Cardiac septum (tissue), 1 donor: ENCODE results near the gene ATG2B. TPM values are rescaled to one million over a fixed set of nuclear protein-coding genes. Genes with fewer than 3 reads are reported as not detected.

Experiments used
- DNase-seq: peaks from one replicate; pipeline ENCODE4 v3.0.0-alpha.2; 2020; ENCODE audit warnings: low spot score
- intact Hi-C: fragments of 100-400 bp; cut with DNase I; formaldehyde crosslinking; loops from one replicate; pipeline ENCODE4 v1.14.0; 2022
- total RNA-seq: library from RNA; stranded (reverse); fragmentation: NEBNext Ultra II Directional; extraction: Animal tissue kit (Norgen Biotek cat#: 25700); gene quantifications from one replicate; pipeline ENCODE4 v1.2.1, GENCODE V29; 2021
- donor health status: DM: no; HTN: no; CAD: no.

Gene ATG2B
- total RNA-seq, 1 donor from 2014 or later, result 14.2 TPM

DNA sequence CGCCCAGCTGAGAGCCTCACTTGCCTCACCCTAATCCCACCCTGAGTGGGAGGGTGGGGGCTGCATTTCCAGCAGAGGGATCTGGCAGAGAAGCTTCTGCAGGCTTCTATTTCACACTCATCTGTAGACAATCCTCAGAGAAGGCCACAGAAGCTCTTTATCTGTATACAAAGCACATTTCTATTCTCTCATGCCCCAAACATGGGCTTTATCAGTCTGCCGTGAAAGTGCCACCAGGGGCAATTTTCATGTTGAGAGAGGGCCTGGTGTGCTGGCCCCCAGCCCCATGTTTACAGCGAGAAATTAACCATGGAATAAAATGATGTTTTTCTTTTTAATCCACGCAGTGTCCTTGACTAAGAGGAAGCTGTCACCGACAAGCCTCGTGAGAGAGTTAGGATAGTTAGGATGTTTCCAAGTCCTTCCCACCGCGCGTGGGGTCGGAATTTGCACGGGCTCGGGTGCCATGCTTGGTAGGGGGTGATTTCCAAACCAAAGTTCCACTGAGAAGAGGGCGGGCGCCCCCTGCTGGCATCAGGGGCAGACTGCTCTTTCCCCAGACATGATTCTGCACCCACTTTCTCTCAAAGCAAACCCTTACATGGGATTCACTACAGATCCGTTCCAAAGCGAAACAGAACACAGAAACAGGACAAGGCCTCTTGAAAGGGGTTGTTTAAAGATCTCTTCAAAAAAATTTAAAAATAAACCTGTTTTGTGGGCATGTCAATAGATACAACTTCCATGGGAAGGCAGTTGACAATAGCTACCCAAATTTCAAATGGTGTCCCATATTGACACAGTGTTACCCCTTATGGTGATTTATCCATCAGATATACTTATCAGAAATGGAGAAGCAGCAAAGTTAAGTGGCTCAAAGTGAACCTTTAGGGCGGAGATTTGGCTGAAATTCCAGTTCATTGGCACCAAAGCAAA is 87.7 kb downstream of the ATG2B start:
- intact Hi-C loops, result loop anchor here (2.0 to 10.0 kb wide), 3 partner anchors 175 to 711 kb away; no protein-coding TSS in a partner anchor
- DNase-seq, result no peak

DNA sequence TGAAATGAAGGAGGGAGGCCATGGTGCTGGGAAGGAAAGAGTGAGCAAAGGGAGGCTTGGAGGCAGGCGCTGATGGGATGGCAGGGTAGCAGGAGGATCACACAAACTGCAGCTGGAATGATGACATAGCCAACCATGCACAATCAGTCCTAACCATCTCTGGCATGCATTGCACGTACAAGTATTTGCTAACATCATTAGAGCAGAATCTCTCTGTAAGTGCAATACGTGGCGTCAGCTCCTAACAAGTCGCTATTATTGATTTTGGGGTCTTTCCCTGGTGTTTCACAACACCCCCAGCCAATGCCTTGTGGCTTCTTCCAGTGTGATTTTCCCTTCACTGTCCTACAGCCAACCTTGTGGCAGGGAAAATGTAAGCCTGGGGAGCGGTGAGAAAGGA is 88.6 kb downstream of the ATG2B start:
- DNase-seq, result no peak
- intact Hi-C loops, result loop anchor here (2.0 to 10.0 kb wide), 3 partner anchors 174 to 710 kb away; no protein-coding TSS in a partner anchor

DNA sequence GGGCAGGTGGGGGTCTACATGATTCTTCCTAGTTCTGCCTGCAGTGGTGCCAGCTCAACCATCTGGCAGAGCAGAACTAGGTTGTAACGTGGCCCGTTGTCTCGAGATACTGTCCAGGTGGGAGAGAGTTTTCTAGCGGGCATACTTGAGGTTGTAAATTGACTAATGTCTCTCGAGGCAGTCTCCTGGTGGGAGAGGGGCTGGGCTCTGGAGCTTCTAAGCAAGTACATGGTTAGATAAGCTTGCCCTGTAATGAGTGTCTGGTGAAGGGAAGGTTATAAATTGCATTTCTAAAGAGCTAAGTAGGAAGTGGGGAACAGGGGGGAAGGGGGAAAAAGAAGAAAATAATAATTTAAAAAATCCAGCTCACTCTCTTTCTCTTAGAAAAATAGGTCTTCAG is 89.0 kb downstream of the ATG2B start:
- no peak for DNase-seq
- intact Hi-C loops, result loop anchor here (2.0 to 10.0 kb wide), 3 partner anchors 173 to 709 kb away; no protein-coding TSS in a partner anchor

DNA sequence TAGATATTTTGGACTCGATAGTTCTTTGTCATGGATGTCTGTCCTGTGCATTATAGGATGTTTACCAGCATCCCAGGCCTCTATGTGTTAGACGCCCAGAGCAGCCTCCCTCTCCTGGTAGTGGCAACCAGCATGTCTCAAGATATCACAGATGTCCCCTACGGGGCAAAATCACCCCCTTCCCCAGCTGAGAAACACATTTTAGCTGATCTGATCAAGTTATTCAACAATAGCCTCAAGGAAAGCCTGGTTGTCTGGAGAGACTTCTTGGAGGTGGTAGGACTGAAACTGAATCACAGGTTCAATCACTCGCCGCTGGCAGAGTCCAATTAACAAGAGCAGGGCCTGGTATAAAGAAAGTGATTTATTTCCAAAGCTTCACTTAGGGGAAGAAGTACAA is 89.5 kb downstream of the ATG2B start:
- intact Hi-C loops, result loop anchor here (2.0 to 10.0 kb wide), 3 partner anchors 173 to 709 kb away; no protein-coding TSS in a partner anchor
- DNase-seq, result no peak

DNA sequence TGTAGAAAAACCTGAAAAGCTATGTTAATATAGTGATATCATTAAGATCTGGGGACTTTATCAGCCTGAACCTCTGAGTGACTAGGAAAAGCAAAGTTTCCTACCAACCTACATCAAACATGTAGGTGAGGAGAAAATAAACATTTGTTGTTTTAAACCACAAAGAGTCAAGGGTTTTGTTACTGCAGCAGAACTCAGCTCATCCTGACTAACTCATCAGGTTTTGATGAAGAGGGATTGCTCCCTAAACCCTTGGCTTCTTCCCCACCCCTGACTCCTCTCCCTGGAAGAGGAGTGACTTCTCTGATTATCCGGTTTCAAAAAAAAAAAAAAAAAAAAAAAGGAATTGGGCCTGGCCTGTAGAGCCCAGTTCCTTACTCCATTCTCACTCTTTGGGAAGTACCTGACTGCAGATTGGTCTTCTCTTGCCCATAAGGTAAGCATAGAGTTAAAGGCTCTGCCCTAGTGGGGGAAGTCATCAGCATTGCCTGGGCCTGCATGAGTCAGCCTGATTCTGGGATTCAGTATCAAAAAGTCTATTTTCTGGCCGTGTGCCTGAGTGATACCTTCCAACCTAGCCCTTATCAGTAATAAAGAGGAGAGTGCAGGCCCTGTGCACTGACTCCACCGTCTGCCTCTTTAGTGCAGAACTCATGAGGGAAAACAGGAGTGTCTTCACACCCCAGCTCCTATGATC is 90.2 kb downstream of the ATG2B start:
- no peak for DNase-seq
- intact Hi-C loops, result loop anchor here (10.0 kb wide), 1 partner anchor 708 kb away; no protein-coding TSS in a partner anchor

DNA sequence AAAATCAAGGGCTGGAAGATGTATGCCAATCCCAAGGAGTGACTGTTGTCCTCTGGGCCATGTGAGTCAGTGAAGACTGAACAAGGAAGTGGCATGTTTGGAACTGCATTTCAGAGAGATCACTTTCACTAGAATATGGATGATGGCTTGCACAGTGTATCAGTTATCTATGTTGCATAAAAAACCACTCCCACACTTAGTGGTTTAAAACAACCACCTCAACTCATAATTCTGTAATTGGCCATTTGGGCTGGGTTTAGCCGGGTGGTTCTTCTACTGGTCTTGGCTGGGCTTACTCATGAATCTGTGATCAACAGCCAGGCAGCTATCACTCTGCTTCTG is 91.7 kb downstream of the ATG2B start:
- intact Hi-C loops, result loop anchor here (10.0 kb wide), 1 partner anchor 707 kb away; no protein-coding TSS in a partner anchor
- DNase-seq, result no peak

DNA sequence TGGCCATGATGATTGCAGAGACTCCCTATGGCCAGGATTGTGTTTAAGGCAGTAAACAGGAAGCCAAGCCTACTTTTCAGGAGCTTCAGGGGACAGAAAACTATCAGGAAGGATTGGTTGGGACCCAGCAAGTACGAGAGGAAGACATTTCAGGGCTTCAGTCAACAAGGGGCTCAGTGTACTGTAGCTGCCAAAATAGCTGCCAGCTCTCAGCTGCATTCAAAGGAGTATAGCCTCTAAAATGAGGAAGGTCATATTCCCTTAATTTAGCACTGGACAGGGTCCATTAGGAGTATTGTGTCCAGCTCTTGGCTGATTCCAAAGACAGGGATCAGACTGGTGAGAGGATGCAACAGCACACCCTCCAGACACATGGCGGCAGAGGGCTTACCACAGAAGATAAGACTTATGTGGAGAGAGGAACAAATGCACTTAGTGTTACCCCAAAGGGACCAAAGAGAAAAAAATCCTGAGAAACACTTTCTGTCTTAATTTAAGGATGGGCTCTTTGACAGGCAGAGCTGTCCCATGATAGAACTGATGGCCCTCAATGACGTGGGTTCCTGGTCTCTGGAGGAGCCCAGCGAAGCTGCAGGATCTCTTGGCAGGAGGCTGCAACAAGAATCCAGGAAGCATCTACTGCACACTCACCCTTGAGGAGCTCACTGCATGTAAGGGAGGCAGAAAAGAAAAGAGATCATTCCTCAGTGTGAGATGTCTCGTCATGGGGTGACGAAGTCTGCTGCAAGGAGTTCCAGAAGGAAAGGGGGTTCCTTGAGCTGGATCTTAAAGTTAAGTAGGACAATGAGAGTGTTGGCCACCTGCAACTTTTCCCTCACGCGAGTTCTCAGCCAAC is 92.3 kb downstream of the ATG2B start:
- DNase-seq, result no peak
- intact Hi-C loops, result loop anchor here (10.0 kb wide), 1 partner anchor 706 kb away; no protein-coding TSS in a partner anchor

DNA sequence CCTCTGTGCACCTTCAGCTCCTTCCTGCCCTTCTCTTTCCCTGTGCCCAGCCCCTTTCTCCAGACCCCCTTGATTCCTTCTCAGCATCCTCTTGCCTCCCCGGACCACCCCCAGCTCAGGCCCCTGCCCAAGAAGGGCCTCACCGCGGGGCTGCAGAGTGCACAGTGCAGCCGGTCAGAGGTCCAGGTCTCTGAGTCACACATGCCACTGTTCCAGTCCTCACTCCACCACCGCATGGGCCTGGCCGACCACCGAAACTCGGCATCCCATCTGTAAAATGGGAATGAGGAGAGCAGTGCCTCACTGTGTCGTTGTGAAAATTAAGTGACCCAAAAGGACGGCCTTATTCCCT is 93.8 kb downstream of the ATG2B start:
- intact Hi-C loops, result no loop called here
- no peak for DNase-seq

DNA sequence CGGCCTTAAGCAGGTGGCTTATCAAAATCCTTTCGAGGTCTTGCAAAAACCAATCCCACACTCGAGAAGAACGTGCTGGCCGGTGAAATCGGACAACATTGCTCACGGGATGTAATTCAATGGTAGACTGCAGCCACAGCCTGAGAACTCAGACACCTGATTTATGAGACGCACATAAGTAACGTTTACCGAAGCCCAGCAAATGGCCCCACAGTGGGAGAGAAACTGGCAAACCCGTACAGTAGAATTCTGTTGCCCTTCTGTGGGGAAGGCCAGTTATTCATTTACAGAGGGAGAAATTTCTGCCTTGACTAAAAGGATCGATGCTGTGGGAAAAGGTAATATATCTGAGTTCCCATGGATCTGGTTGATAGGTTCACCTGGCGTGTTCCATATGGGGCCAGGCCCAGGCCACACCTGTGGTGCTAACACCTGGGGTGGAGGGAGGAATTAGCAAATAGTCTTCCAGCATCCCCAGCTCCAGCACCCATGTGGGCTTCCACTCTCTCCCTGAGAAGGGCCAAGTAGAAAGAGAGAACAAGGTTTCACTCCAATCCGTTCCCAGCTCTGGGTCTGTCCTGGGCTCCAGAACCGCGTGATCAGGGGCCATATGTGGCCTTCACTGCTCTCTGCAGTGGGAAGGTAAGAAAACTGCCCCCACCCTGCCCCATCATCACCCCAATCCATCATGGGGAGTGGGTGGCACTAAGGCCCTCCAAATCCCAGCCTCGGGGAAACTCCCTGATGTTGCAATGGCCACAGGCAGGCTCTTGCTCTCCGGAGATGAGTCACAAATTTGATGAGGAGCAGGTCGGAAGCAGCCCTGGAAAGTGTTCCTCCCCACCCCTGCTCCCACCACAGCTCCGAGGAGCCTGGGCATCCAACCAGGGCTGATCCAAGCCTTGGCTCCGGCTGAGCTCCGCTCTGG is 94.4 kb downstream of the ATG2B start:
- DNase-seq, result no peak
- intact Hi-C loops, result no loop called here

DNA sequence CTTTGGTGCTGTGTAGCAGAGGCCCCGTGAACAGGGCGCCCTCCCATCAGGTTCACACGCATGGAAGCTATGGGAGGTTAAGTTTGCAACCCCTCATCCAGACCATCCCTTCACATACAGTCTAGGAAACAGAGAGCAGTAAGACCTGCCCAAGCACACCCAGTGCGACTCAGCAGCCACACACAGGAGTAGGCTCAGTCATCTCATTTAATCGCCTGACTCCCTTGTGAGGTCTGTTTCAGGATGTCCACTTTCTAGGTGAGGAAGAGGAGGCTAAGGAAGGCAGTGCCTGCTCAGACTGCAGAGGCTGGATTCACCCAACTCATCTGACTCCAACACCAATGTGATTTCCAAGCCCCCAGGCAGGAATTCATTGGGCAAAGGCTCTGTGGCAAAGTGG is 95.2 kb downstream of the ATG2B start:
- DNase-seq, result no peak
- intact Hi-C loops, result no loop called here

DNA sequence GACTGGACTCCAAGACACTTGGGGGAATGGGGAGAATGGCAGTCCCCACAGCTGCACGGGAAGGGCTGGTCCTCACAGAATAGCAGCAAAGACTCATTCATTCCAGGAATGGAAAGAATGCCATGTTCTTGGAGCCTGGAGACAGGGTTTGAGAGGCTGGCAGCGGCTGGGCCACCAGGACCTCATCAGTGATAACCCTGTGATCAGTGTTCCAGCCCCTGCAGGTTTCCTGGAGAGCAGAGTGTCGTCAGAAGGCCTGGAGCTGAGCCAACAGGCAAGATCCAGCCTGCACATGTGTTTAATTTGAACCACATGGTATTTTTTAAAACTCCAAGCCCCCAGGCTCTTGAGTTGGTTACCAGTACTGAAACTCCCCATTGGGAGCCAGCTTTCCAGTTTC is 95.8 kb downstream of the ATG2B start:
- intact Hi-C loops, result no loop called here
- no peak for DNase-seq

DNA sequence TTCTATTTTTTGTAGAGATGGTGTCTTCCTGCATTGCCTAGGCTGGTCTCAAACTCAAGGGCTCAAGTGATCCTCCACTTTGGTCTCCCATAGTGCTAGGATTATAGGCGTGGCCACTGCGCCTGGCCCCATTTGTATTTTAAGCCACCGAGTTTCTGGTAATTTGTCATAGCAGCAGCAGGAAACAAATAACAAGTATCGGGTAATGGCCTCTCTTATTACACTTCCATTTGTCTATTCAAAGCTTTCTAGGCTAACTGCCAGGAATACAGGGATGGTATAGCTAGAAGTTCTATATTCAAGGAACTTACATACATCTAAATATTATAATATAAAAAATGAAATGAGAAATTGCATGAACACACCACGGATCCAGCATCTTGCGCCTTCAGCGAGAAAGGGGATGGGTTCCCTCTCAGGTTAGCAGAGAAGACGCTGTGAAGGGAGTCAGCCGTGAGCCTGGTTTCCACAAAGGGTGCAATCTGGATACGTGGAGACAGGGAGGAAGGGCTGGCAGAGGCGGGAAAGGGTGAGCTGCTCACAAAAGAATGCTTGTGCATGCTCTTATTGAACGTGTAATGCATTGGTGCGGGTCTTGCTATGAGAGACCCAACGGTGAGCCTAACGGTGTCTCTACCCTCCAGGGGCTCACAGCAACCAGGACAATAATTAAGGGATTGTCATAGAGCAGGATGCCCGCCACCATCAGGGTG is 97.6 kb downstream of the ATG2B start:
- intact Hi-C loops, result no loop called here
- no peak for DNase-seq

DNA sequence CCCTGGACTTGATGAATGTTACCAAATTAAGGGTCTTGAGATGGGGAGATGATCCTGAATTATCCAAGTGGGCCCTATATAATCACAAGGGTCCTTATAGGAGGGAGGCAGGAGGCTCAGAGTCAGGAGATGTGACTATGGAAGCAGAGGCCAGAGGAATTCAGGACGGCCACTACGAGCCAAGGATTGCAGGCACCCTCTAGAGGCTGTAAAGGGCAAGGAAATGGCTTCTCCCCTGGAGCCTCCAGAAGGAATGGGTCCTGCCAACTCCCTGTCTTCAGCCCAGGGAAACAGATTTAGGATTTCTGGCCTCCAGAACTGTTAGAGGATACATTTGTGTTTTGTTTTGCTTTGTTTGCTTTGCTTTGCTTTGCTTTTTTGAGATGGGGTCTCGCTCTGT is 98.3 kb downstream of the ATG2B start:
- no peak for DNase-seq
- intact Hi-C loops, result no loop called here

DNA sequence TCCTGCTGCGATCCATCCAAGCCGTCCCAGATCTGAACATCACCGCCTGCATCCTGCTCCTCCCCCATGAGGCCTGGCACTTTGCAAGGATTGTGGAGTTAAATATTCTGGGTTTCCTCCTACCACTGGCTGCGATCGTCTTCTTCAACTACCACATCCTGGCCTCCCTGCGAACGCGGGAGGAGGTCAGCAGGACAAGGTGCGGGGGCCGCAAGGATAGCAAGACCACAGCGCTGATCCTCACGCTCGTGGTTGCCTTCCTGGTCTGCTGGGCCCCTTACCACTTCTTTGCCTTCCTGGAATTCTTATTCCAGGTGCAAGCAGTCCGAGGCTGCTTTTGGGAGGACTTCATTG is 99.0 kb downstream of the ATG2B start:
- no peak for DNase-seq
- intact Hi-C loops, result no loop called here

DNA sequence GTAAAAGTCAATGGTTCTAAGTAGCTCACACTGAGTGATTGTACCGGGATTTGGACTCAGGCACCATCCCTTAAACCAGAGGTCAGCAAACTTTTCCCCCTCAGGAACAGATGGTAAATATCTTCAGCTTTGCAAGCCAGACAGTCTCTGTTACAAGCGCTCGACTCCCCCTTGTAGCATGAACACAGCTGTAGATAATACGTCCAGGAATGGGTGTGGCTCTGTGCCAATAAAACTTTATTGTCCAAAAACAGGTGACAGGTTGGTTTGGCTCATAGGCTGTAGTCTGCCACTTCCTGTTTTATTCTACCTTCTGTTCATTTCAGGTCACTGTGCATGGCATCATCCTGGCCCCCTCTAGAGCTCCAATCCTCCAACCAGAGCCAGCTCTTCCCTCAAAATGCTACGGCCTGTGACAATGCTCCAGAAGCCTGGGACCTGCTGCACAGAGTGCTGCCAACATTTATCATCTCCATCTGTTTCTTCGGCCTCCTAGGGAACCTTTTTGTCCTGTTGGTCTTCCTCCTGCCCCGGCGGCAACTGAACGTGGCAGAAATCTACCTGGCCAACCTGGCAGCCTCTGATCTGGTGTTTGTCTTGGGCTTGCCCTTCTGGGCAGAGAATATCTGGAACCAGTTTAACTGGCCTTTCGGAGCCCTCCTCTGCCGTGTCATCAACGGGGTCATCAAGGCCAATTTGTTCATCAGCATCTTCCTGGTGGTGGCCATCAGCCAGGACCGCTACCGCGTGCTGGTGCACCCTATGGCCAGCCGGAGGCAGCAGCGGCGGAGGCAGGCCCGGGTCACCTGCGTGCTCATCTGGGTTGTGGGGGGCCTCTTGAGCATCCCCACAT is 99.6 kb downstream of the ATG2B start:
- DNase-seq, result no peak
- intact Hi-C loops, result no loop called here

DNA sequence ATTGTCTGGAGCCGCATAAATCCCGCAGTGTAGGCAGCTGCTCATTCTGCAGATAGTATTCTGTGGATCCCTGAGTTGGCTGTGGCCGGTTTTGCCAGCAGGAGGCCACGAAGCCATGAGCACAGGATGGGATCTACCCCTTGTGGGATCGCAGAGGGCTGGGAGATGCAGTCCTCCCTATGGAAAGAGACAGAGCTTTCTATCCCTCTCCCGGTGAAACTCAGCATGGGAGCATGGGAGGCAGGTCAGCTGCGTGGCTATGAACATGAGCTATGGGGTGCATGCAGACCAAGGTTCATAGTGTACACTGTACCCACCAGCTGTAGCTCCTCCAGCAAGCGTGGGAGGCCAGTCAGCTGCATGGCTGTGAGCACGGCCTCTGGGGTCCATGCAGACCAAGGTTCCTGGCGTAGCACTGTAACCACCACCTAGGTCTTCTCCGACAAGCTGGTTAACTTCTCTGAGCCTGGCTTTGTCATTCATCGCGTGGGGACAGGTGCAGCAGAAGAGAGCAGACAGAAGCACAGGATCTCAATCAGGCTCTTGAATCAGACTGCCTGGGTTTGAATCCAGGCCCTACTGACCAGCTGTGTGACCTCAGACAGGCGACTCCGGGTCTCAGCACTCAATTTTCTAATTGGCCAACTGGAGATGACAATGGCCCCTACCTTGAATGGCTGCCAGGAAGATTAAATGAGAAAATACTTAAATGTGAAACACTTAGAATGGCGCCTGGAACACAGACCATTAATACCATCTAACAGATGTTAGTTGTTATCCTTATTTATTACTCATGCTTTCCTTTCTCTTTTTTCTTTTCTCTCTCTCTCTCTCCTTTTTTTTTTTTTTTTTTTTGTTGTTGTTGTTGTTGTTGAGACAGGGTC is 101.1 kb downstream of the ATG2B start:
- DNase-seq, result no peak
- intact Hi-C loops, result no loop called here
